Esophagus muscularis mucosa (tissue), 3 donors: ENCODE data around the gene ZNF107.

Experiments used
- POLR2AphosphoS5 ChIP-seq, 2 donors: sonication (generic); formaldehyde crosslinking; IDR thresholded peaks; one replicate each; pipeline ENCODE4 v1.6.1; 2017; ENCODE audit warnings: antibody characterized with exemption in 2 of 2
- TF ChIP-seq, protein P1 (sequence below), 3 experiments: fragments of 200-600 bp in 2 of 3; fragments of 450-650 bp in 1 of 3; sonication (generic) in 2 of 3; IDR thresholded peaks; one replicate each; pipeline ENCODE4 v1.5.1; 2017 to 2019; ENCODE audit warnings: antibody characterized with exemption in 3 of 3, mild to moderate bottlenecking in 2 of 3, moderate library complexity in 1 of 3

GRCh38 chr7:64628721-64629120 is 37.2 kb upstream of the ZNF107 start:
- TF ChIP-seq POLR2AphosphoS5 (IDR thresholded peaks at IDR 0.05) = no peak
- TF ChIP-seq, protein P1, sequence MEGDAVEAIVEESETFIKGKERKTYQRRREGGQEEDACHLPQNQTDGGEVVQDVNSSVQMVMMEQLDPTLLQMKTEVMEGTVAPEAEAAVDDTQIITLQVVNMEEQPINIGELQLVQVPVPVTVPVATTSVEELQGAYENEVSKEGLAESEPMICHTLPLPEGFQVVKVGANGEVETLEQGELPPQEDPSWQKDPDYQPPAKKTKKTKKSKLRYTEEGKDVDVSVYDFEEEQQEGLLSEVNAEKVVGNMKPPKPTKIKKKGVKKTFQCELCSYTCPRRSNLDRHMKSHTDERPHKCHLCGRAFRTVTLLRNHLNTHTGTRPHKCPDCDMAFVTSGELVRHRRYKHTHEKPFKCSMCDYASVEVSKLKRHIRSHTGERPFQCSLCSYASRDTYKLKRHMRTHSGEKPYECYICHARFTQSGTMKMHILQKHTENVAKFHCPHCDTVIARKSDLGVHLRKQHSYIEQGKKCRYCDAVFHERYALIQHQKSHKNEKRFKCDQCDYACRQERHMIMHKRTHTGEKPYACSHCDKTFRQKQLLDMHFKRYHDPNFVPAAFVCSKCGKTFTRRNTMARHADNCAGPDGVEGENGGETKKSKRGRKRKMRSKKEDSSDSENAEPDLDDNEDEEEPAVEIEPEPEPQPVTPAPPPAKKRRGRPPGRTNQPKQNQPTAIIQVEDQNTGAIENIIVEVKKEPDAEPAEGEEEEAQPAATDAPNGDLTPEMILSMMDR (IDR thresholded peaks at IDR 0.05) = no peak
